AG04450 (cell line): ENCODE measurements around the gene PARS2. TPM values are rescaled to one million over a fixed set of nuclear protein-coding genes. Genes with fewer than 3 reads are reported as not detected.
A peak's percentile ranks its signal among the peaks of the same experiment; 100 is the strongest.

Experiments used
- CTCF ChIA-PET: fragments of 300-600, 350-600 bp; formaldehyde crosslinking; extraction: SDS; loops from one replicate; lab custom pipeline; 2022; ENCODE audit warnings: antibody characterized with exemption, inconsistent platforms; lab: Charles Lee
- POLR2A ChIA-PET: fragments of 350-600 bp; formaldehyde crosslinking; extraction: SDS; loops from one replicate; lab custom pipeline; 2021; ENCODE audit warnings: antibody characterized with exemption, inconsistent platforms; lab: Yijun Ruan, JAX
- DNase-seq: peaks from one replicate; pipeline ENCODE4 v3.0.0-alpha.2; 2011; ENCODE audit warnings: low read depth, low spot score
- H3K27ac ChIP-seq: one replicate; pipeline ENCODE4 v1.5.1; 2012; ENCODE audit warnings: low read depth, low read length, control low read depth
- H3K27me3 ChIP-seq: one replicate; pipeline ENCODE4 v1.6.0; 2012; ENCODE audit warnings: low read length; ENCODE audit not compliant: control insufficient read depth, insufficient read depth
- H3K4me3 ChIP-seq: 2 replicates; pipeline ENCODE4 v1.5.1; 2011; ENCODE audit warnings: mild to moderate bottlenecking, low read depth, low read length, control low read depth
- H3K9me3 ChIP-seq: 2 replicates; pipeline ENCODE4 v1.5.1; 2012; ENCODE audit warnings: low read length; ENCODE audit not compliant: control insufficient read depth, insufficient read depth
- CTCF ChIP-seq: IDR thresholded peaks from 2 replicates; pipeline ENCODE4 v1.5.1; 2011; ENCODE audit warnings: low read depth, low read length, control low read depth, inconsistent platforms
- polyA plus RNA-seq: library from polyadenylated mRNA; depleted of rRNA; stranded (reverse); fragments of >200 nt; gene quantifications from 2 replicates; pipeline ENCODE4 v1.2.3, GENCODE V29; 2011

PARS2 gene
- polyA plus RNA-seq, 1 experiment = 4.2 TPM

GRCh38 chr1:54804471-54805132 is 40.3 kb upstream of the PARS2 start:
- Histone ChIP-seq H3K27me3 (peaks cover 22% of the 10 kb centered on the region), H3K9me3 (no peaks in the 10 kb centered on the region), H3K27ac (no peak overlapping the region), H3K4me3 (no peak overlapping the region)
- TF ChIP-seq CTCF = no peak
- ChIA-PET CTCF (no interaction called here), POLR2A (no interaction called here)
- DNase-seq = no peak

GRCh38 chr1:54803761-54804470 is 39.6 kb upstream of the PARS2 start:
- CTCF ChIA-PET = interaction anchor here (0.6 kb wide), 1 partner anchor 764 kb away, joined by 4 read pairs; no protein-coding TSS in a partner anchor

GRCh38 chr1:54800899-54801759 is 36.8 kb upstream of the PARS2 start, which contains the start of gene TTC22:
Gene TTC22 (minus strand): TSS chr1:54801323. CDS start chr1:54801163, 160 bp downstream.
- peak; percentile 23 for TF ChIP-seq CTCF
- peaks cover 31% of the 10 kb centered on the region for H3K27me3 ChIP-seq
- H3K27ac ChIP-seq = no peak within 1 kb of the TSS
- no peak for DNase-seq
- ChIA-PET POLR2A (no interaction called here), CTCF (interaction anchor here (1.1 to 2.6 kb wide), 2 partner anchors 8 to 196 kb away, joined by 3 to 8 read pairs; no protein-coding TSS in a partner anchor)
- no peak within 1 kb of the TSS for H3K4me3 ChIP-seq
- no peaks in the 10 kb centered on the region for H3K9me3 ChIP-seq

More at GRCh38 chr1:54803761-54804470, 39.6 kb upstream of the PARS2 start:
- Histone ChIP-seq H3K27me3 (peaks cover 29% of the 10 kb centered on the region), H3K4me3 (no peak overlapping the region), H3K9me3 (no peaks in the 10 kb centered on the region), H3K27ac (no peak overlapping the region)
- POLR2A ChIA-PET = no interaction called here
- no peak for TF ChIP-seq CTCF
- no peak for DNase-seq

- ChIA-PET POLR2A (no interaction called here), CTCF (interaction anchor here (2.6 kb wide), 1 partner anchor 9 kb away, joined by 8 read pairs; no protein-coding TSS in a partner anchor)
- H3K4me3 ChIP-seq = no peak overlapping the region
- H3K27me3 ChIP-seq = peaks cover 31% of the 10 kb centered on the region
- no peaks in the 10 kb centered on the region for H3K9me3 ChIP-seq
- no peak for DNase-seq
- TF ChIP-seq CTCF = no peak
- H3K27ac ChIP-seq = no peak overlapping the region
Measured at GRCh38 chr1:54800041-54800898, 35.9 kb upstream of the PARS2 start.
